Fibroblast of the conjunctiva (primary cell): ENCODE results near the gene CASP12.
"Not testable (repeated sequence)": the region's sequence is repeated elsewhere in the genome, so short reads cannot be mapped to it uniquely, and the experiment has no call there.

ENCODE experiments used
- DNase-seq: peaks from one replicate; pipeline ENCODE4 v3.0.0-alpha.2; 2010; ENCODE audit warnings: low read depth

Gene CASP12

DNA sequence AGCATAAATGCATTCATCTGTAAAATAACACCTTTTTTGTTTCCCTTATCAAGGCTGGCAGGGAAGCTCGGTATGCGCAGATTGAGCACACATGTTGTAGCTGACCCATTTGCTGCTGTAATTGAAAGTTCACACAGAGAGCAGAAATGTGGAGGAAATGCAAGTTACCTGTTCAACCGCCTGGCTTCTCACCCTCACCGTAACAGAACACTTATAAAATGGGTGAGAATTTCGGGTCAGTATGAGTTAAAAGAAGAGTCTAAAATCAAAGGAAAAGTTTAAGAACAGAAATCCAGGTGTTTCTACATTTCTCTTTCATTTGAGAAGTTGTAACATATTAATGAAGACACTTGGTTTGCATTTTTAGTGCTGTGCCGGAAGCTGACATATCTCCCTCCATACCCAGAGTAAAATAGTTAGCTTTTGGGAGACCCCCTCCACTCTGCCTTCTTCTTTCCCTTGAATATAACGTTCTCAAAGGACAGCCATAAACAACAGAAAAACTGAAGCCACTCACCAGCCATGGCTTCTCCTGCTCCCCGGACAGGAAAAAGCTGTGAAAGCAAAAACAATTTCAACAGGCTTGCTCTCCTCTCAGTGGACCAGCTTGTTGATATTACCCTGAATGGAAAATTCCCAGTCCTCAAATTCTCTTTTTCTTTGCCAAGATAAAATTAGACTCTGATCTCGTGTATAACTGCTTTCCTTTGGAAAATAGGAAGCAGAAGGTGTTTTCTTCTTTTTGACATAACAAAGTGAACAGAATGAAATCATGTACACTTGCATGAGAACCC lies at the start of gene CASP12:
Gene CASP12 (minus strand): TSS at position 570 of the 794 bp plus-strand sequence.
- no peak for DNase-seq

DNA sequence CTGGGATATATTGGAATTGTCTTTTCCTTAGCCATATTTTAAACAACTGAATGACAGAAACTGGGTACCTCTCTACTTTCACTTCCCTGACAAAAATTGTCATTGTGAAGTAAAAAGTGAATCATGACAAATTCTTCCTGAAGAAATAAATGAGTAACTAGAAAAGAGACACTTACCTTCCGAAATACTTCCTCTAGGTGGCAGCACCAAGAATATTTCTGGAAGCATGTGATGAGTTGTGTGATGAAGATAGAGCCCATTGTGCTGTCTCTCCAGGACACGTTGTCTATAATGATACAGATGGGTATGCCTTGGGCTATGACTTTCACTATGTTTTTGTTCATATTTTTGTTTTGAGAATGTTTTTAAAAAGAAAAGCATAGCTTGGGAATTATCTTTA lies 48.6 kb upstream of the CASP12 start:
- DNase-seq, result peak; percentile 35

DNA sequence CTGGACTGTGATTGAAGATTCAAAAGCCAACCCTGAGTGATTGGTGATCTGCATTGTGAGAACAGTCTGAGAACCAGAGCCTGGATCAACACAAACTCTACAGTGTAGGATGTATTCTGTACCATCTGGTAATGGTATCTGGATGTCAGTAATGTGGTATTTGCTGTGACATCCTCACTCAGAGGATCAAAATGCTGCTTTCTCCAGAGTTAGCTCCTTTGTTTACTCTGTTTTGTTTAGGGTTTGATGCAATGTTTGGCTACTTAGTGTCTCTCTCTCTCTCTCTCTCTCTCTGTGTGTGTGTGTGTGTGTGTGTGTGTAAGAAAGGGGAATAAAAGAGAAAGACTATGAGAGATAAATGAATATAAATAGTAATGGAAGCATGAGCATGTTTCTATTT lies 45.8 kb upstream of the CASP12 start:
- no peak for DNase-seq

DNA sequence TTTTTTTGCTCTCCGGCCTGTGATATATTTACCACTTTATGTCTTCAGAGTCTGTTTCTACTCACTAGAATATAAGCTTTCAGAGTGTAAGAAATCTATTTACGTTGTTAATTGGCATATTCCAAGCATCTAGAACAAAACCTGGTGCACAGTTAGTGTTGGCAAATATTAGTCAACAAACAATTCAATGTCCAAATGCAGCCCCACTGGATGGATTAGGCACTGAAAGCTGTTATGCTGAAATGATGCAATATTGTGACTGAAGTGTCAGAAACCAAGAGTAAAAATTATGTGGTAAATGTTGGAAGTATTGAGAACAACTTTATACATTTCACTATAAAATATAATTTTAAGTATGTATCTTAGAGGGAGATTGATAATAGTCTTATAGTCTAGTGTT lies 45.3 kb upstream of the CASP12 start:
- no peak for DNase-seq

DNA sequence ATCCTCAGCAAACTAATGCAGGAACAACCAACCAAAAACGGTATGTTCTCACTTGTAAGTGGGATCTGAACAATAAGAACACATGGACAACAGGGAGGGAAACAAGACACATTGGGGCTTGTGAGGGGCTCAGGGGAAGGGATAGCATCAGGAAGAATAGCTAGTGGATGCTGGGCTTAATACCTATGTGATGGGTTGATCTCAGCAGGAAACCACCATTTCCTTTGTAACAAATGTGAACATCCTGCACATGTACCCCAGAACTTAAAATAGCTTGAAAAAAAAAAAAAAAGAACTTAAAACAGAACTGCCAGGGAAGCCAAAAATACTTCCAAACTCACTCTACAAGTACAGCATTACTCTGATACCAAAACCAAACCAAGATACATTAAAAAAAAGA lies 36.3 kb upstream of the CASP12 start:
- DNase-seq, result no peak

DNA sequence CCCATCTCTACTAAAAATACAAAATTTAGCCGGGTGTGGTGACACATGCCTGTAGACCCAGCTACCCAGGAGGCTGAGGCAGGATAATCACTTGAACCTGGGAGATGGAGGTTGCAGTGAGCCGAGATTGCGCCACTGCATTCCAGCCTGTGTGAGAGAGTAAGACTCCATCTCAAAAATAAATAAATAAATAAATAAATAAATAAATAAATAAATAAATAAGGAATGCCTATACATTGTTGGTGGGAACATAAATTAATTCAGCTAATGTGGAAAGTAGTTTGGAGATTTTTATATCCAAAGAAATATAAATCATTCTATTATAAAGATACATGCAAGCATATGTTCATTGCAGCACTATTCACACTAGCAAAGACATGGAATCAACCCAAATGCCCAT lies 35.8 kb upstream of the CASP12 start:
- DNase-seq, result not testable (repeated sequence)

DNA sequence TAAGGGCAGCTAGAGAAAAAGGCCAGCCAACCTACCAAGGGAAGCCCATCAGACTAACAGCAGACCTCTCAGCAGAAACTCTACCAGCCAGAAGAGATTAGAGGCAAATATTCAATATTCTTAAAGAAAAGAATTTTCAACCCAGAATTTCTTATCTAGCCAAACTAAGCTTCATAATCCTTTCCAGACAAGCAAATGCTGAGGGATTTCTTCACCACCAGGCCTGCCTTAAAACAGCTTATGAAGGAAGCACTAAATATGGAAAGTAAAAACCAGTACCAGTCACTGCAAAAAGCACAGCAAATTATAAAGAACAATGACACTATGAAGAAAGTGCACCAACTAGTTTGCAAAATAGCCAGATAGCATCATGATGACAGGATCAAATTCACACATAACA lies 30.6 kb upstream of the CASP12 start:
- no peak for DNase-seq

DNA sequence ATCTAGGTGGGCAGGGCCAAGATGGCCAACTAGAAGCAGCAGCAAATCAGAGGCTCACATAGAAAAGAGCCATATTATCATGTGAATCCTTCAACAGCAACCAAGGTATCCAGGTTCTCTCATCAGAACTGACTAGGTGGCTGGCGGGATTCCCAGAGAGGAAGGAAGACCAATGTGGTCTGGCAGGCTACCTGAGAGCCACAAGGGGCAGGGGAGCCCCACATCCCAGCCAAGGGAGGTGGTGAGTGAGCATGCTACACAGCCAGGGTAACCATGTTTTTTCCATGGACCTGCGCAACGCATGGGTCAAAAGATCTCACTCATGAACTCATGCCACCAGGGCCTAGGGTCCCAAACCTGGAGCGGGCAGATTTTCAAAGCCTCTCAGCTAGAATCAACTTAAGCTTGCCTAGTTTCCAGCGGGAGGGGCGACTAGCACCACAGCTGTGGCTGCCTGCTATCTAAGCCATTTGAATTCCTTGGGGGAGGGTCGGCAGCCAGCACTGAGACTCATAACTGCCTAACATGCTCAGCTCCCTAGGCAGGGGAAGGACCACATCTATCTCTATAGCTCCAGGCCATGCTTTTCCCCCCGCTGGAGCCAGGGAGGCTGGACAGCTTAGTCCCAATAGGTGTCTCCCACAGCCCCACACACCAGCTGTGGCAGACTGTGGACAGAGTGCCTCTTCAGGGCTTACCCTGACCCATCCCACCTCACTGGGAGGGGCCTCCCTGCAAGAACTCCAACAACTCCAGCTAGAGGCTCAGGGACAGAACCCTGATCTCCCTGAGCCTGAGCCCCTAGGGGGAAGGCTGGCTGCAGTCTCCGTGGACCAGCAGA lies 28.7 kb upstream of the CASP12 start:
- DNase-seq, result no peak

DNA sequence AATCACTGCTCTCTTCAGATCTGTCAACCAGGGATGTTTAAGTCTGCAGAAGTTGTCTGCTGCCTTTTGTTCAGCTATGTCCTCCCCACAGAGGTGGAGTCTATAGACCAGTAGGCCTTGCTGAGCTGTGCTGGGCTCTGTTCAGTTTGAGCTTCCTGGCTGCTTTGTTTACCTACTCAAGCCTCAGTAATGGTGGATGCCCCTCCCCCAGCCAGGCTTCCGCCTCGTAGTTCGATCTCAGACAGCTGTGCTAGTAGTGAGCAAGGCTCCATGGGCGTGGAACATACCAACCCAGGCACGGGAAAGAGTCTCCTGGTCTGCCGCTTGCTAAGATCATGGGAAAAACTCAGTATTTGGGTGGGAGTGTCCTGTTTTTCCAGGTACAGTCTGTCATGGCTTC lies 27.6 kb upstream of the CASP12 start:
- DNase-seq, result no peak

DNA sequence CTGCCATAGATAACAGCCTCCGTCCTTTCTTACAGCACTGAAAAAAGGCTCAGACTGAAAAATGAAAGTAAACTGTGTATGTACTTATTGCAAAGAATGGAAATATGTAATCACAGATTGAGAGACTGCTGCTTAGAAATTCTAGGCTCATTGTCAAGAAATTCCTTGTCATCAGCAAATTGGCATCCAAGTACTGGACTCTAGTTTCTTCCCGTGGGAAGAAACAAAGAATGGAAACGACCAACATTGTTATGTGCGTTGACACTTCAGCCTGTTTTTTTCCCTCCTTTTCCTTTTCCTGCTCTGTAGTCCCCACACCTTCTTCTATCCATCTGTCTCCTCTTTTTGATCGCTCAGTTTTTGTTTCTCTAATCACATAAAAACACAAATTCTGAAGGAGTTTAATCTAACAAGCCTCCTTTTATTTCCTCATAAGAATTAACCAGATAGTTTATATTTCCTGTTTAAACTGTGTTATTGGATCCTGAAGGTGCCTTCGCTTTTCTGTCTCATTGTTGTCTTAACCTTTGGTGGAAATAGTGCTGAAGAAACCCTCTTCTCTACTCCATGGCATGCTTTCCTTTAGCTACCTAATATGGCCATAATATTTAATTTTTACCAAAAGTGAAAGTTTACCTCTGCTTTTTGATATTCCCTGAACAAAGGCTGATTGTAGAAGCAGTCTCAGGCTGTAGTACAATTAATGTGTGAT lies 20.0 kb upstream of the CASP12 start:
- peak; percentile 52 for DNase-seq

DNA sequence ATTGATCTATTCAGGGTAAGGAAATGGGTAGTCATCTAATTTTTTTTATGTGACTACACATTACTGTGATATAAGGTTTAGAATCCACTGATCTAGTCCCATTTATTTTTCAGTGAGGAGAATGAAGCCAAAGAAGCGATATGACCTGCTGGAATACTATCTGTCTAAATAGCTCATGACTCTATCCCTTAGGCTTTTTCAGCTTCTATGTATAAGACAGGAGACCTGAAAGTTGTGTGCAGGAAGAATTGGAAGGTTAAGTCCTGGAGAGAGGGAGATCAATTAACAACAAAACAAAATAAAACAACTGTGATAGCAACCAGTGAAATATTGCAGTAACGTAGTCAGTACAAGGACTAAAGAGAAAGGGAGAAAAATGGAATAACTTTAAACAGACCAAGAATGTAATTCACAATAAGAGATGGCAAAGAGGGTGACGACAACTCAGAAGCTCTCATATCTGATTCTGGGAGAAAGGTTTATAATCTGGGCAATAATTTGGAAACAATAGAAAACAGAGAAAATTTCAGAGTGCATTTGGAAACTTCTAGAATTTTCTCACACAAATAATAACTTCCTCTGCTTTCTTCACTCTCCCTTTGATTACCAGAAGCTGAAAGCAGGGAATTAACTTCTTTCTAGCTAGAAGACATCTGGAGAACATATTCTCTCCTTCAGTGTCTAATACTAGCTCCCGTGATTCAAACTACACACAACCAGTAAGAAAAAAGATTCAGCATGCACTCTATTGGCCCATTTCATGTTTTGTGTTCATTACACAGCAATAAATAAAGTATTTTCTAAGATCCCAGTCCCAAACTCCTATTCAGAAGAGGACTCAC lies 19.2 kb upstream of the CASP12 start:
- no peak for DNase-seq

DNA sequence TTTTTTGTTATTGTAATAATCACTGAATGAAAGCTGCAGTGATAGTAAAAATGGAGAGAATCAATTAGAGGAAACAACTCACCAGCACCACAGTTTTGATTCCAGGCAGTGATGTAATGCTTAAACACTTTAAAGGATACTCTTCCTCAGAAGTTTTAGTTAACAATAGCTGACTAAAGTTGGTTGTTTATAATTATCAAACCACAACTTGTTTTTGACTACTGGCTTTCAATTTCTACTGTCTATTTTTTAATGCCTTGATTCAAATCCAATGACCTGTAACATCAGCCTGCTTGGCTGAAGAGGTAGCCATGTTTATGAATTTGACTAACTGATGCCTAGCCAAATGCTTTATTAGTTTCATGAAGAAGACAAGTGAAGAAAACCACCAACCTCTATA lies 18.2 kb upstream of the CASP12 start:
- DNase-seq, result no peak

DNA sequence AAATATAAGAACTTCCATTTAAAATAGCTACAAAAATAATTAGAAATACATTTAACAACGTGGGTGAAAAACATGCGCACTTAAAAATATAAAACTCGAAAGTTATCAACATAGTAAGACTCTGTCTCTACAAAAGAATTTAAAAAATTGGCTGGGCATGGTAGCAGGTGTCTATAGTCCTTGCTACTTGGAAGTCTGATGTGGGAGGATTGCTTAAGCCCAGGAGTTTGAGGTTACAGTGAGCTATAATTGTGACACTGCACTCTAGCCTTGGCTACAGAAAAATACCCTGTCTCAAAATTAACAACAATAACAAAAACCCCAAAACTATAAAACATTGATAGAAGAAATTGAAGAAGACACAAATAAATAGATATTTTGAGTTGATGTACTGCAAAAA lies 13.8 kb upstream of the CASP12 start:
- no peak for DNase-seq

DNA sequence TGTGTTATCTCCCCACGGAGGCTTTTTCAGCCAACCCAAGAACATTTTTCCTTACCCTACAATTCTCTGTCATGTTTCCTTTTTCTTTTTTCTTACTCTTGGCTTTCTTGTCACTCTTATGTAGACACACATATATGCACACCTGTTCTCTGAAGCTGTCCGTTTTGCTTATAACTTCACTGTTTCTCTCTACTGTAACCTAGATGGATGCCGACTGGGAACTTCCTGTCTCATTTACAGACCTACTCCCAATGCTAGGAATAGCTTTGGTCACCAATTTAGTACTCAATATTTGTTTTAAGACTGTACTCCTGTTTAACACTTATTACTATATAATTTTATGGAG lies 9.9 kb upstream of the CASP12 start:
- DNase-seq, result no peak

DNA sequence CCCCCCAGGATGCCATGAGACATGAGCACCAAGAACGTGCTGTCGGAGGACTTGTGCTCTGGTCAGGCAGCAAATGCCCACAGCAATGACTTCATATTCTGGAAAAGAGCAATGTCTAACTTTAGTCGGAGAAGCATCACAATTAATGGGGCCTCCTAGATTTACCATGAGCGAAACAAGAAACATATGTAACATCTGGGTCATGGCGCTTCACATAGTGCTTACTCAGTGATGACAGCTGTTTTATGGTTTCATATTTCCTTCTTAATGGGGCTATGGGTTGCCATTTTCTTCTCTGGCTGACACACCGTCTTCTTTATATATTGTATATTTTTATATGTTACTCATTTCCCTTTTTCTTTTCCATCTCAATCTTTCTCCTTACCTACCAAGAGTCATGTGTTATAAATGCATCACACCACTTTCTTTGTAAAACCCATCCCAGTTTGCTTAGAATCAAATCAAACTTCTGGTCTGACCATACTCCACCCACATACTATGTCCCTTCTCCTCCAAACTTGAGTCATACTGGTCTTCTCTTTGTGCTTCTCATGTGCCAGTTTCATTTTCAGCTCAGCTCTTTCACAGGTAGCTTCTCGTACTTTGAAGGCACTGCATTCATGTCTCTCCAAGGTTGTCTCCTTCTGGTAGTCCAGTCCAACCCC lies 9.4 kb upstream of the CASP12 start:
- peak; percentile 30 for DNase-seq

DNA sequence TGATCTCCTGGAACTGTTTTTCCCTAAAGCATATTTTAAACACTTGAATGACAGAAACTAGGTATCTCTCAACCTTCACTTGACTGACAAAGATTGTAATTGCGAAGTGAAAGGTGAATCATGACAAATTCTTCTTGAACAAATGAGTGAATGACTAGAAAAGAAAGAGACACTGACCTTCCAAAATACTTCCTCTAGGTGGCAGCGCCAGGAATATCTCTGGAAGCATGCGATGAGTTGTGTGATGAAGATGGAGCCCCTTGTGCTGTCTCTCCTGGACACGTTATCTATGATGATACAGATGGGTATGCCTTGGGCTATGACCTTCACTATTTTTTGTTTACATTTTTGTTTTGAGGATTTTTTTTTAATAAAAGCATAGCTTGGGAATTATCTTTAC lies 7.0 kb upstream of the CASP12 start:
- DNase-seq, result no peak

DNA sequence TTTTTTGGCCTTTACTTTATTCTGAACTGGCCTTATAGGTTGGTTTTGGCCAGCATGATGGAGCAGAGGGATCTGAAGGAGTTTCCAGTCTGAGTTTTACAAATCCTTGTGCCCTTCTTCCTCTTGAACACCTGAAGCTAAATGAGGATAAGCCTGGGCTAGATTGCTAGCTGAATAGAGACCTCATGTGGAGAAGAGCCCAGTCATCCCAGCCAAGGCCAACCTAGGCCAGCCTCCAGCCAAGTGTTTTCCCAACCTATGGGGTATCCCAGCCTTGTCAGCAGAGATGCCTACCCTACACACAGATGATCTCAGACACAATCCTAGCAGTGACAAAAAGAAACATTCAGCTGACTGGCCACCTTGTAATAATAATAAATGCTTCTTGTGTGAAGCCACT lies 966 bp upstream of the CASP12 start:
- no peak for DNase-seq

DNA sequence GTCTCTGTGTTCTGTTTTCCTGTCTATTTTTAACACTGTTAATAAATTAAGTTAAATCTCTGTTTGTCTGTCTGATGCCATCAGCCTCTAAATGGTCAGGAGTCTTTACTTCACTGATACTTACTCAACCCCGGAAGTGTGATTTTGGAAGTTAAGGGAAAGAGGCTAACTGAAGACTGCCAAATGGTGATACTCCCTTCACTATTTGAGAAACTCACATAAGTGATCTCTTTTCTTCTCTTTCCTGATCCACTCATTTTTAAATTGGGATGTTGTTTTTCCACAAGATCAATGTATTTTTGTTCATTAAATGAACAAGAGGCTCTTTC lies 389 bp upstream of the CASP12 start:
- DNase-seq, result no peak

DNA sequence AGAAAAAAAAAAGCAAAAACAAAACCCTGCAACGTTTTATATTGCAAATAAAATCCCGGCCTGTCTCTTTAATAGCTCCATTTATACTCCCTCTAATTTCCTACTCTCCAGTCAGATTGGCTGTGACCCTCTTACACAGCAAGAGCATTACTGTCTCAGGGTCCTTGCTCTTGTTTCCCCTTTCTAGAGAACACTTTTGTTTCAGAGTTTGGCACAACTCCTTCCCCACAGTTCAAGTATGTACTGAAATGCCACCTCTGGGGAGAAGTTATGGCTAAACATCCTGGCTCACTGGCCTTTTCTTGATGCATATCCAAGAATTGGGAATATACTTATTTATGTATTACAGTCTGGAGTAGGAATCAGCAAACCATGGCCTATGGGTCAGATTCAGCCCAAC lies 2.6 kb downstream of the CASP12 start:
- no peak for DNase-seq

DNA sequence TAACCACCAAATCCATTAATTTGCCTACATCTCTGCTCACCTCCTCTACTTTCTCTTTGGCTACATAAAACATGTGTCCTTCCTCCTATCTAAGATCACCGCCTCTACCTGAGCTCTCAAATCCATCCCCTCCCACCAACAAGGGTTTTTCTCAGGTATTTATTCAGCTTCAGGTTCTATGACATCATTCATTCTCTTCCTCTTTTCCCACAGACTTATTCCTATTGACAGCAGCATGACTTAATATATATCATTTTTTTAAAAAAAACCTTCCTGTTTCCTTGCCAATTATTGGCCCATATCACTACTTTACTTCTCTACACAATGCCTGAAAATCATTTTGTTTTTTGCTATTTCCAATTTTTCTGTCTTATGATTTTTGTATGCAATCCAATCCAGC lies 4.4 kb downstream of the CASP12 start:
- no peak for DNase-seq

DNA sequence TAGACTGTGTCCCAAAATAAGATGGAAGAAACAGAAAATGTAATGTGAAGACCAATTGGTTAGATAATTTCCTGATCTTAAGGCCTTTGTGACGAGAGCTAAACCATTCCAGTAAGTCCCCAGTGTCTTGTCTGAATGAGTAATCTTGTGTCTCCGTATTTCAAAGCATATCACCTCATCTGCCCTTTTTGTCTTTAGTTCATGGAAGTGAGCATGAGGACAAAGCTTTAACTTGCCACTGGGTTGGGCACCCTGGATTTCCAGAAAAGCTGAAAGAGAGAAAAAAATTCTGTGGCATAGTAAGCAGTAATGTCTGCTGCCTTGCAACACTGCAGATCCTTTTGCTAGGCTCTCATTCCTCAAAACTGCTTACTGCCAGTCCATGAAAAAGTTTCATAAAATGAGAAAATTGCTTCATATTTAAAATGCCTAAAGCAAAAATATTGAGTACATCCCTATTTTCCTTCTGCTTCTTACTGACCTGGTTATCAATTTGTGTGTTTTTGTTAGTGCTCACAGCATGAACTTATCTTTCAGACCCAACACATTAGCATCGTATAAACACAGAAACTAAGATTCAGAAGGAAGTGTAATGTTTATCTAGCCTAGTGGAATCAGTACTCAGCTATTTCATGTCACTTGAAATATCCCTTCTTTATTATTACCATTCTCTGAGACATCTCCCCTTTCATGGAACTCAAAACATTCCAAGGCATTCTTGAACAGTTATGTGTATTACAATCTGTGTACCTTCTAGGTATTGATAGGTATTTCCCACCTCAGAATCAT lies 5.3 kb downstream of the CASP12 start:
- DNase-seq, result no peak
